GM03348 (cell line): ENCODE results near the gene FOXP1.

Experiments
- DNase-seq: peaks from one replicate; pipeline ENCODE4 v3.0.0; 2012; ENCODE audit warnings: low spot score

Gene FOXP1

DNA sequence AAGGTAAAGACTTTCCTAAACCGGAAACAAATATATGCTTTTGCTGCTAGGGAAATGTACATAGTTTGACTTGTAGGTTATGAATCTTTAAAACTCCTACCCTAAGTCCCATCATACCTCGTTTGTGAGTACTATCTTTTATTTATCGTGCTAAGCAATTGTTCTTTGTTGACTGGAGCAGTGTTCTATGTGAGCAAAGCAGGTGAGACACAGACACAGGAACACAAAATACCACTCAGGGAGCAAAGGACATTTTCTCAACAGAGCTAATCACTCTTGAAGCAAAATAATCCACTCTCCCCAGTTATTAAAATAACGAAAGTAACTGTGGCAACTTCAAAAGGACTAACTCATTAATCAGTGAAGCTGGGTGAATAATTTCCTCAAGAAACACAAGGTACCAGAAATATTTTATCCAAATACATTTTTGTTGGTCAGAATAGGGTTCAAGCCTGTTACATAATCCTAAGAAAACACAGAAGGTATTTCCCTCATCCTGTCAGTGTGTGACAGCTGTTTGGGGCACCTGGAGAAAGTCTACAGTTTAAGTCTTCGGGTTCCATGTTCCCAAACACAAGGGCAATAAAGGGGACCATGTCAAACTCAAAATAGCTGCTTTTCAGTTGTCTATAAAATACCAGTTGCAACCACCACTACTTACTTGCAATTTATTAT, 407.7 kb downstream of the FOXP1 start:
- DNase-seq: no peak

DNA sequence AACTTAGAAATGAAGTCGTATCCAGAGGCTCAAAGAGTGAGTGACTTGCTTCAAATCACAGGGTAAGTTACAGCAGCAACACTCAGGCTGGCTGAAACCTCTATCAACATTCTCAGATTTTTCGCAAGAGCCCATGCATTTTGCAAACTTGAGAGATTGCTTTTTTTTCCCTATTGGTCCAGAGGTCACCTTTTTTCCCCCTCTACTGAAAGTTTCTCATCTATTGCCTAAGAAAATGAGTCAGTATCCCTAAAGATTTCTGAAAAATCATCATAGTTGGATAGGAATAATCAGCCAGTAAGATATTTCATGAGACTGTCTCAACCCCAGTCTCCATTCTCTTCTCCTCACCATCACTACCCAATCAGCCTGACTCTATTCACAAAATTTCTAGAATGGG, 410.6 kb downstream of the FOXP1 start:
- DNase-seq: peak; percentile 62

DNA sequence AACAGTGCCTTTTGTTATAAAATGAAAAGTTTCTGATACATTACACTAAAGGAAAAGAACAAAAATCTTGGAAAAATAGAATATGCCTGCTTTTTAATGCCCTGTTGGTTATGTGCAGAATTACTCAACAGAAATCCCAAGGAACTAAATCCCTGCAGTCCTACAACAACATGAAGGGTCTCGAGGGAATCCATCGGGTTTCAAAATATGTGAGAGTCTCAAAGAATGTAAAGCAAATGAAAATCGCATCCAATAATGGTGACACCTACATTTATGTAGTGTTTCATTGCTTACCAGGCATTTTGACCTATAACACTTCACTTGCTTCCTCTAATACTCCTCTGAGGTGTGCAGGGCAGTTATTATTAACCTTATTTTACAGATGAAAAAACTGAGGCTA, 411.3 kb downstream of the FOXP1 start:
- no peak for DNase-seq

DNA sequence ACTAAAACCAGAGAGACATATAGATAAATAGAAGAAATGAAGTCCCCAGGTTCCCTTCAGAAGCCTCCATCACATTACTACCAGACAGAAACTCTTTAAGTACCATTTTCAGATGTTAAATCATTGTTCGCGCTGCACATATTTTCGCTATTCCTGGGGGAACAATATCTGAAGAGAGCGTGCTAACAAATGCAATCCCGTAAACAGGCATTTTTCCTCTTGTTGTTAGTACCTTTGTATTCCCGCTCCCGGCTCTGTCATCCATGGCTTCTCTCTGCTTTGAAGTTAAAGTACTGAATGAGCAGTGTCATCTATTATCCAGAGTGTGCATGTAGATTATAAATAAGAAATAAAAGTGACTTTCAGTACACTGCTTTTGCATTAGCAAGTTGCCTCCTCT, 412.3 kb downstream of the FOXP1 start:
- no peak for DNase-seq

DNA sequence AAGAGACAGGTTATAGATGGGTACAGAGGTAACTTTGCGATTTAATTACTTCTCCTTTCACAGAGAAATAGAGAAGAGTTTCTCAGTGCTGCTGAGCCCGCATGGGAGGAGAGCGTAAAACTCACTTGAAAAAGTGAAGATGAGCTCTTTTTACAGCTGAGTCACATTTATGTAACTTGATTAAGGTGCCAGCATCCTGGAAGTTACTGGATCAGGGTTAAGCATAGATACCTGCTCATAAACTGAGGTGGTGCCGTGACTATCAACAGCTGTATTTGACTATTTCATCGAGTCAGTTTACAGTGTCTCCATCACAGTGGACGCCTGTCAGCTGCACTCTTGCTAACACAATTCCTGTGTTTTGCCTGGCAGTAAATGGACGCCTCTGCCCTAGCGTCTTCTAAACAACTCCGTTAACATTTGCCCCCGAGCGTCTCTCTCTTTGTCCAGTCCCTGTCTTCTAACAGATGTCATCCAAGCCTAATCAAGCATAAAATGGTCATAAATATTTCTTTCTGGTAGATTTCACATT, 414.6 kb downstream of the FOXP1 start:
- no peak for DNase-seq

DNA sequence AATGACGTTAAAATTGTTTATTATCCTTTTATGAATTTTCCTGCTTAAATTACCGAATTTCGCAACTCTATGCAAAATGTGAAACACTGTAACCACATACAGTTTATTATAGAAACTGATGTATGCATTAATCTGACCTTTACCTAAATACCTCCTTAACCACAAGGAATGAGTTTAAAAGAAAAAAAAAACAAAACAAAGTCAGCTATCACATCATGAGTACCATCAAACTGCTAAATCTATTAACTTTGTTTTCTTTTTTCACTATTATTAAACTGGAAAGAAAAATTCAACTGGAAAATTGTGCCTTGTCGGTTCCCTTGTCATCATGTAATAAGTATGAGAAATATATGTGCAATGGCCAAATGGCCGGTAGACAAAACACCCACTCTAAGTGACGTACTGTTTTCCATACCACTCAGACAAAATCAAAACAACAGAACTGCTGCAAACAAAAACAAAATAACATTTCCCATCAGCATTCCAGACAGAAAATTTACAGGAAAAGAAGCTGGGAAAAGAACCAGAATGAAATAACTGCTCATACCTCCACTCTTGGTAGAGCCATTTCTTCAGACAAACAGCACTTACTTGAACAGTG, 415.3 kb downstream of the FOXP1 start:
- DNase-seq: peak; percentile 7

DNA sequence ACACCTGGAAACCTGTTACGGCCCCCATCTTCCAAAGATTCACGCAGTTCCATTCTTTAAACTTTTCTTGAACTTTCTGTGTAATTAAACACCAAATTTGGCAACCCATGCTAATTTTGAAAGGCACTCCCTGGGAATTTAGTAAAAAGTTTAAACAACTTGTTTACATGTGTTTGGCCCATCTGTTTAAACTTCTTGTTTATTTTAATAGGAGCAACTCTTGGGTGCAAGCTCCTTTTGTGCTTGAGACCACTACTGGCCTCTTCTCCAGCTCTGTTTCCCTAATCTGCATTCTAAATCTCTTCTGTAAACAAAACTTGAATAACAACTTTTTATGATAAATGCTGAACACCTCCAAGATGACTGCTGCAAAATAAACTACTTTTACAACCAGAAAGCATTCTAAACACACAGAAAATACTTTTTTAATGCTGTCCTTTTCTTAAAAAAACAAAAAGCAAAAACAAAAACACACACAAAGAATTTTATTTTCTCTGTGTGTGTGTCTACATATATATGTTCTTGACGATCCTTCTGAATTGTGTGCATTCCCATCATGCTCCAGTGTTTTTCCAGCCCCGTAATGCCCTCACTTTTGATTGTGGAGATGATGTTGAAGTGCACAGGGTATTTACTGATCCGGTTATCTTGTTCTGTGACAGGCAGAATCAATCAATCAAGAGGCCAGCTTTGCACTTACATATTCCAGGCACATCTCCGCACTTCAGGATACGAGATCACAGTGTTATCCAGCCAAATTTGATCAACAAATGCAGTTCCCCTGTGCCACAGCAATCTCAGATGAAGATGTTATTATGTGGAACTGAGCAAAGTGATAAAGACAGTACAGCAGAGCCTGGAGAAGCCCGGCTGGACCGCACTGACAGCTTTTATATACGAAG, 416.9 kb downstream of the FOXP1 start:
- DNase-seq: no peak

DNA sequence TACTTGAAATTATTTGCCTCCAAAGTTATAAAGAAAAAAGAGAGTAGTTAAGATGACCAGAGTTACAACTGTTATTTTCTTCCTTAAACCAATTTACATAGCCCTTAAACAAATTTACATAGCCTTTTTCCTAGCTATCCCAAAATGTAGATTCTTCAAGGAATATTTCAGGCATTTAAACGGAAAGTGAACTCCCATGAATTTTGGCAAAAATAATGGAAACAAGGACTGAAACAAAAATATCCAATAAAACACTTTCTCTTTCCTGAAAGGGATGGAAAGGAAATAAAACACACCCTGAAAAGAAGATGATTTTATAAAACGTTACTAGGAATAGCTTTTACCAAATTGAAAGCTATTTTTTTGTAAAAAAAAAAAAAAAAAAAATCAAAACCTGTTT, 418.6 kb downstream of the FOXP1 start:
- DNase-seq: no peak

DNA sequence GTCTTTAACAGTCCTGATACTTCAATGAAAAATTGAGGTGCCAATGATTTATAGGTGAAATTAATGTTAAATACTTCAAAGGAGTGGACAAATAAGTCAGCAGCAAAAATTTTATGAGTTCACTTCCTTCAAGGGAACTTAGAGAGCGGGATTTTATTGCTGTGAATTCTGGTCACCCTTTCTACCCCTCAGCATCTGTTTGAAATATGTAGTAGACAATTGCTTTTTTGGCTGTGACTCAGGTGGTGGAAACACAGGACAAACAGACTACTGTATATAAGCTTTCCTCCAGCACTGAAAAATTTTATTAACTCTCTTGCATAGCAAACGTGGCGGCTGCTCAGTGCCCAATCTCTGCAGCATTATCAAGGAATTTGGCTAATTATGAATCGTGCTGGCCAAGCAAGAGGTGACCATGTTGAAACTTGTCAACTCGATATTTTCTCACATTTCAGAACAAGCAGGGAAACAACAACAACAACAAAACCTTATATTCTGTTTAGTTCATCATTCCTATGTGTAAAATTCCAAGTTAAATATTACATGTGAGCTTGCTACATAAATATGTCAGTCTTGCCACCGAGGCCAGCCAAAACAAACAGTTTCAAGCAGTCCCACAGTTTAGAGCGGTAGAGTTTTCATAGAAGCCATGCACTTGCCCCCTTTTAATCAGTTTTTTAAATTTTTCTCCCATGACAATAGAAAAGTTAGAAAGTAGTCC, 420.2 kb downstream of the FOXP1 start:
- no peak for DNase-seq

DNA sequence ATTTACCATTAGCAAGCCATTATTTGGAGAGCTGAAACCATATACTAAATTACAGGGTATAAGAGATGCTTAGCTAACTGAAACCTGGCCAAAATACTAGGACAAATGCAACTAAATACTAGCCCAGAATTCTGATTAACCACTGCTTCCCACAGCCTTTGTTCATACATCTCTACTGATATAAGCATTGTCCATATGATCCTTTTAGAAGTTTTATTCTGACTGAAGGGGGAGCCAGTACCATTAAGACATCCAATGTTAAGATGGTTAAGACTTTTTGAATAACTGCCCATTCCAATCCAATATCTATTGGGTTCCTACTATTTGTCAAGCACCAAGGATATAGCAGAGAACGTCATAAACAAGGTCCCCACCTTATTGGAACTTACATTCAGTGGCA, 421.3 kb downstream of the FOXP1 start:
- no peak for DNase-seq

DNA sequence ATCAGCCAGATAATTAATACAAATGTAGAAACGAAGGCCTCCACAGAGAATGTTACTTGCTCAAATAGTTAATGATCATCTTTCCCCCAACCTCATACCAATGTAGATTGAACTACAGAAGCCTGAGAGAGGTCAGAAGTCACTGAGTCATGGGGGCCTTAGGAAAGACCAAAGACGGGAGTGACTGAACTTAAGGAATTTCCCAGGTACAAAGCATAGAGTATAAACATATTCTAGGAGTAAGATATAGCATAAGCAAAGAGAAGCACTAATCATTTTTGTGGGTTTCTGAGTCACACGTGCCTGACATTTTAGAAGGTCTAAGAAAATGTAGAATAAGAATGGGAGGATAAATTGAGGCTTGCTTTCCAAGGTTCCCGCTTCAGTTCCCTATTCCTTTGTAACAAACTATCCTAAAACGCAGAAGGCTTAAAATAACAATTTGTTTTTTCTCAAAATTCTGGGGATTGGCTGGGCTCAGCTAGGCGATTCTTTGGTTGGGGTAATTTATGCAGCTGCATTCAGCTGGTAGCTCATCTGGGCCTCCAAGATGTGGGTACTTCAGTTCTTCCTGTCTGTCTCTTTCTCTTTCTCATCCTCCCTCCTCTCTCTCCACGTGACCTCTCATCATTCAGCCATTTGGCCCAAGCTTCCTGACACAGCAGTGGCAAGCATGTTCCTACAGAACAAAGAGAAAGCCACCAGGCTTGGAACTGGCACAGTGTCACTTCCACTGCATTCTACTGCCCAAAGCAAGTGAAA, 422.6 kb downstream of the FOXP1 start:
- no peak for DNase-seq

DNA sequence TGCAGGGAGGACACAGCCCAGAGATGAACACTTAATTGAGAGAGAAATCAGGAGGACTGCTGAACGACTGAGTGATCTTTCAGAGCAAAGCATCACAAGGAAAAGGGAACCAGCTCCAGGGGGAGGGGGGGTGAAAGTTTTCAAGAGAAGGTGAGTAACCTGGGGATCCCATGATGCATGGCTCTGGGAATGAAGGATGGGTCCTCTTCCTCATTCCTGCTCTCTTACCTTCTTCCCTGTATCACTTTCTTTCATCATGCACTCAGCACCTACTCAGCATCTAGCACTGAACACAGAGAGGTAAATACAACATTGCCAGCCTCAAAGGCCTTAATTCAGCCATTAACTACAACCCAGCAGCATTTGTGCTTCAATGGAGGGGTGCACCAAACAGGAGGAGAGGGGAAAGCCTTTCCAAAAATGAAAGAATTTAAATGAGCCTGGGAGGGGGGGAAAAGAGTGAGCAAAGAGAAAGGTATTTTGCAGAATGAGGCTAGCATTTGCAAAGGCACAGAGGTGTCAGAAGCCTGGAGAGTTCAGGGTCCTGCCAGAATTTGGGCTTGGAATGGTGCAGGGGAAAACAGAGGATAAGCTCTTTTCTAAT, 427.4 kb downstream of the FOXP1 start:
- no peak for DNase-seq

DNA sequence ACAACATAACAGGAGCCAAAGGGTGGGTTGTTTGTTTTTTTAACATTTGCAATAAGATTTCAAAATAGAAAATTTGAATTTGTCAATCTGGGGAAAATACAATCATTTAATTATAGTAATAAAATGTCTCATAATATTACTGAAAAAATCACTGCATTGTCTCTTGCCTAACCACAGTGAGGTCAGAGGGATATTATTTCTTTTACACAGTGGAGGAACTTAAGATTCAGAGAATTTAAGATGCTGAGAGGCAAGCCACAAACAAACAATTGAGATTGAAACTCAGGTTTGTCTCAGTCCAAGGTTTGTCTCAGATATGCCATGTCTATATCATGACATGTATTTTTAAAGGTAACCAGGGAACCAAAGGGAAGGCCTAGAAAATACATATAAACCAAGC, 428.7 kb downstream of the FOXP1 start:
- DNase-seq: no peak

DNA sequence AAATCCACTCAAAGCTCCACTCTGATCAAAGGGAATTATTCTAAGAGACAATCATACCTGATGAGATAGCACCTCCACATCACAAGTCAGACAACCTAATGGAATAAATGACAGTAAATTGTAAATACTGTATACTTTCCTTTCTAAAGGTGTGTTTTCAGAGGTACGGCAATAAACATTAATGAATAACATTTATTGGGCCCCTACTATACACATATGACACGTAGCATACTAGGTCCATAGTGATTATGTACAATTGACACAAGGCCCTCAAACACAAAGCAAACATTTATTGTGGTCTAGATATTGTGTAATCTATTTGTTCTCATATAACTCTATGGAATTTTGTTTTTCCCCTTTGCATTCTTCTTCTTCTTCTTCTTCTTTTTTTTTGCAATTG, 429.8 kb downstream of the FOXP1 start:
- no peak for DNase-seq

DNA sequence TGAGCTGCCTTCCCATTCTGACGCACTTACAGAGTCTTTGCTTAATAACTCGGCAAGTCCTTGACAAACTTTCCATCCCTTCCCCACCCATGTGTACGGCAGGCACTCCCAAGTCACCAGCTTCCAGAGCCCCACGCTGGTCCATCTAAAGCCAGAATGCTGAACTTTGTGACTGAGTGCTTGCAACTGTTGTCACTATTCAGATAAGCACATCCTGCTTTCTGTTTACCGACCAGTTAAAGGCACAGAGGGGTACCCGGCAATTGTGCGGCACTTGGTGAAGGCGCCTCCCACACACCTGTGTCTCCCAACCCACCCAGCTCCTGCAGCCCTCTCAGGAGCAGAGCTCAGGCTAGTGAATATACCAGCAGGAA, 430.6 kb downstream of the FOXP1 start:
- no peak for DNase-seq

DNA sequence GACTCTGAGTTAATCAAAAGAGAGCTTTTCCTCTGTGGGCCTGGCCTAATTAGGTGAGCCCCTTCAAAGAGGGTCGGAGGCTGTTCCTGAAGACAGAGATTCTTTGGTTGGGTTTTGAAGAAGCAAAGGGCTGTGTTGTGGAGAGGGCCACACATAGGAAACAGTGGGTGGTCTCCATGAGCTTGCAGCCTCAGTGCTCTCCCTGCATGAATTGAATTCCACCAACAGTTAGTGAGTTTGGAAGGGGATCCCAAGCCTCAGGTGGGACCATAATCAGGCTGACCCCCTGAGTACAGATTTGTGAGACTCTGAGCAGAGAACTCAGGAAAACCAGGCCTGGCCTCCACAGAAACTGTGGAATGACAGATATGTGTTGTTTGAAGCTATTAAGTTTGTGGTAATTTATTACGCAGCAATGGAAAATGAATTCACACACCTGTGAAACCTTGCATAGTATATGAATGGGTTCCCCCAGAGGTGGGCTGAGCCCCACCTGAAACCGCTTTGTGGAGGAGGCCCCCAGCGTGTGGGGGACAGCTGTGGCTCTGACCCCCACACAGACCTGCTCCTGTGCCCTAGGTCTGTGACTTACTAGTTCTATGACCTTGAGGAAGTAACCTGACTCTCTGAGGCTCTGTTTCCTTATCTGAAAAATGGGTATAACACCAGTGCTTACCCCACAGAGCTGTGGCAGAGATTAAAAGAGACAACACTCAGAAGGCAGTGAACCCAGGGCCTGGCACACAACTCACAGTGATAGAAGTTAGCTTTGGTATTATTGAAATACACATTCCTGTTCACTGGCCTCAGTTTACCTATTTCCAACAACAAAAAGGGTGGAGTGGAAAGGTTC, 431.3 kb downstream of the FOXP1 start:
- no peak for DNase-seq

DNA sequence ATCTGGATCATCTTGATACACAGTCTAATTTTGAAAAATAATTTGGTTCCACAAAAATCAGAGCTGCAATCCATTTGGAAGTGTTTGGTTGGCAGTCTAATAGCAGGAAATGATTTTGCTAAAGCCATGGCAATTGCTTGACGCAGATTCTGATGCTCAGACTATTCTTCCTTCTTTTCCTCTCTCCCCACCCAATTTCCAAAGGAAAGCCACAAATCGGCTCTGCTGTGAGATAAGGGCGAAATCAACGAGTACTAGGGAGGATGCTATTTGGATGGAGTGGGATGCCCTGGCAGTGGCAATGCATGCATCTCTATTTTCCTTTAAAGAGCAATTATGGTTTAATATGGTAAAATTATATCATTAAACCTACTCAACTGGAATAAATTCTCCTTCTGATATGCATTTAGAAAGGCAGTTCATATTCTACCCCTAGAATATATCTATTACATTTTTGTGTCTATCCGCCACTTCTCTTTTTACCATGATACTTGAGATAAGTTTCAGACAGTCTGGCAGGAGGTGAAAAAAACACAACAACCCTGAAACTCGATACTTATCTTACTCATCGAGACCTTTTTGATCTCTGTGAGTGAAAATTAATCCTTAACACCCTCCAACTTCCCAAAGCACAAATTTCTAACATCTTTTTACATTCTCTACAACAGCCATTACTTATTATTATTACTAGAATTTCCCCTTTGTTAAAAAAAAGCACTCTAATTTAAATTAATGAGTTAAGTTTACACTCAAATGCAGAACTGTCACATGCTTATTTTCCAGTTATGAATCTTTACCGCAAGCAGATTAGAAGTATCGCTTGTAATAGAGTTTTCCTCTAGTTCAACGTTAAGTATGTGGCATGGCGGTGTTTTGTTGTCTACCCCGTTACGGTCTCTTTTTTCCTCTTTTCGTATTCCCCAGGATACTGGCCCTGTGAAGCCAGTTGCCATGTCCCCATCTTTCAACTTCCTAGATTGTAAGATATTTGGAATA, 433.3 kb downstream of the FOXP1 start:
- no peak for DNase-seq

DNA sequence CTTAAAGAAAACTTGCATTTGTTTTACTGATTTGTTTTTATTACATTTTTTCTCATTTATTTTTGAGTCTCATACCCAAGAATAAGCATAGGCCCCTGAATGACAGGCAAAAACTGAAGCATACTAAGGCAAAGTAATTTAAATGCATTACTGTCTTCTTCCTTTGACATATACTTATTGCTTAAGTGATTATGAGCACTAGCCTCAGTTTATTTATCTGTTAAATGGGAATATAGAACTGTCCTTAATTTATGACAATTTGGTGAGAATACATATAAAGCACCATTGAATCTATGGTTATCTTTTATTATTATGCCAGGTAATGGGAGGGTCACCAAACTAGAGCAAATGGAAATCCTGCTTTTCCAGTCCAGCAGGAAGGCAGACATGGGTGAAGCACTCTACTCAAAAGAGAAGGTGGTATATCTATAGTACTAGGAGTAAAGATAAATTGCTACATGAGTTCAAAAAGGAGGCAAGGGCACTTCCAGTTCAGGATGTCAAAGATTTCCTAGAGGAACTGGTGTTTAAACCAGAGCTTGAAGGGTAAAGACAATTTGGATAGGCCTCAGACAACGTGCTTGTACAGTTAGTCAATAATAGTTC, 435.0 kb downstream of the FOXP1 start:
- DNase-seq: no peak

DNA sequence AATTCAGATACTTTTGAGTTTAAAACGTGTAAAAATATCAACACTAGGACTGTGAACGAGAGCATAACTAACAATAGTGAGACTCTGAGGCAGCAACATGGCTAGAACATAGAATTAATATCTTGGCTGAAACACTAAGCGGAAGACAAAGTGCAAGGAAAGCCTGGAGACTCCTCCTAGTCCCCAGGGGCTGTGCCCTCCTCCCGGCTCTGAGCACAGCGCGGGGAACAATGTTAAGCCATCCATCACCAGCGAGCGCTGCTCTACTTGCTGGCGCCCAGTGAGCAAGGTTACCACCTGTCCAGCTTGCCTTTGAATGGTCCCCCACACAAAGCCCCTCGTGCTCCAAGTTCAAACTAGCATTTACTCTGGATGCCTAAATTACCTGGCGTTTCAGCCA, 436.9 kb downstream of the FOXP1 start:
- no peak for DNase-seq
